HepG2 (cell line): ENCODE results near the gene CXADR. TPM values are rescaled to one million over a fixed set of nuclear protein-coding genes. Genes with fewer than 3 reads are reported as not detected.

Source experiments
- ATAC-seq: fragments of 200-7000 bp; cut with Tn5 transposase; 3 replicates; pipeline ENCODE4 v1.9.1; 2020; ENCODE audit warnings: mild to moderate bottlenecking, moderate library complexity
- BruUV-seq: library from RNA; stranded (reverse); fragments of 400-500 nt; replicated peaks from 2 replicates; lab custom pipeline; 2021; lab: Mats Ljungman, UMichigan
- CTCF ChIA-PET: fragments of 300-600 bp; formaldehyde crosslinking; extraction: SDS; loops from one replicate; lab custom pipeline; 2021; ENCODE audit warnings: low total read pairs, inconsistent platforms, low intra/inter-chr PET ratio; lab: Yijun Ruan, JAX
- POLR2A ChIA-PET: fragments of 350-600 bp; sonication (Branson Sonifier 250); formaldehyde crosslinking; loops from one replicate; lab custom pipeline; 2020; ENCODE audit warnings: antibody characterized with exemption, inconsistent platforms; lab: Yijun Ruan, JAX
- DNase-seq: peaks from one replicate; pipeline ENCODE4 v3.0.0-alpha.2; 2015; ENCODE audit warnings: low spot score
- FAIRE-seq: peaks from 3 replicates; lab custom pipeline; 2011; peaks lifted over from hg19 to GRCh38; lab: Jason Lieb, UNC
- H2AFZ ChIP-seq: one replicate; pipeline ENCODE4 v1.6.1; 2011; ENCODE audit warnings: low read length, inconsistent platforms
- H3K27ac ChIP-seq: fragments of 300-600 bp; 3 replicates; pipeline ENCODE4 v1.8.0; 2011; ENCODE audit warnings: mixed run types, mild to moderate bottlenecking, mixed read lengths, low read length, inconsistent platforms; ENCODE audit not compliant: insufficient read depth; ENCODE audit errors: extremely low read length
- H3K27me3 ChIP-seq, 2 experiments: fragments of 200-600 bp in 1 of 2; 2 replicates in 1 of 2; 3 replicates in 1 of 2; pipeline versions ENCODE4 v1.6.0 to v1.8.0; 2011; ENCODE audit warnings: low read length in 2 of 2, mild to moderate bottlenecking in 2 of 2, moderate library complexity in 2 of 2, inconsistent platforms in 1 of 2; ENCODE audit not compliant: insufficient read depth in 2 of 2, control insufficient read depth in 1 of 2
- H3K36me3 ChIP-seq, 2 experiments: fragments of 200-600 bp in 1 of 2; replicated peaks in 1 of 2; 2 replicates in 1 of 2; 3 replicates in 1 of 2; pipeline versions ENCODE4 v1.5.1 to v1.8.0; 2011; ENCODE audit warnings: low read length in 2 of 2, inconsistent platforms in 1 of 2; ENCODE audit not compliant: insufficient read depth in 2 of 2, control insufficient read depth in 1 of 2
- H3K4me1 ChIP-seq: 2 replicates; pipeline ENCODE4 v1.5.1; 2012; ENCODE audit warnings: low read length, inconsistent platforms; ENCODE audit not compliant: insufficient read depth
- H3K4me2 ChIP-seq: 2 replicates; pipeline ENCODE4 v1.6.0; 2011; ENCODE audit warnings: low read depth, low read length, inconsistent platforms
- H3K4me3 ChIP-seq, 3 experiments: fragments of 200-600 bp in 1 of 3; sonication (generic), shearing (Covaris generic) in 1 of 3; replicated peaks in 1 of 3; 2 replicates each; pipeline ENCODE4 v1.5.1; 2011 to 2016; ENCODE audit warnings: low read length in 3 of 3, inconsistent platforms in 2 of 3, low read depth in 2 of 3, mild to moderate bottlenecking in 2 of 3, control low read depth in 1 of 3, mixed read lengths in 1 of 3; ENCODE audit not compliant: insufficient read depth in 1 of 3
- H3K79me2 ChIP-seq: one replicate; pipeline ENCODE4 v1.6.1; 2011; ENCODE audit warnings: low read length, inconsistent platforms; ENCODE audit not compliant: insufficient read depth
- H3K9ac ChIP-seq: 2 replicates; pipeline ENCODE4 v1.6.0; 2011; ENCODE audit warnings: mild to moderate bottlenecking, low read depth, low read length, inconsistent platforms; ENCODE audit not compliant: insufficient read depth
- H3K9me3 ChIP-seq: 2 replicates; pipeline ENCODE4 v1.5.1; 2012; ENCODE audit warnings: mild to moderate bottlenecking, low read length
- H4K20me1 ChIP-seq: 2 replicates; pipeline ENCODE4 v1.6.0; 2011; ENCODE audit warnings: inconsistent platforms, mild to moderate bottlenecking, low read length, moderate library complexity; ENCODE audit not compliant: insufficient read depth
- SRSF9 ChIP-seq: fragments of 200-400 bp; formaldehyde crosslinking; IDR thresholded peaks from 2 replicates; pipeline ENCODE4 v1.6.1; 2018; ENCODE audit warnings: borderline replicate concordance, mild to moderate bottlenecking, low read depth, low read length; ENCODE audit not compliant: insufficient read depth, poor library complexity, severe bottlenecking
- ZNF142 ChIP-seq: sonication (generic); formaldehyde crosslinking; IDR thresholded peaks from 2 replicates; pipeline ENCODE4 v1.4.0; 2020; ENCODE audit warnings: missing genetic modification reagents
- ZNF776 ChIP-seq: sonication (generic); formaldehyde crosslinking; IDR thresholded peaks from 2 replicates; pipeline ENCODE4 v1.4.0; 2020; ENCODE audit warnings: mild to moderate bottlenecking, missing genetic modification reagents
- WGBS: methylation state at CpG from one replicate; pipeline ENCODE4 v1.1.6; 2017; ENCODE audit warnings: low lambda C conversion rate; 5-methylcytosine and 5-hydroxymethylcytosine counted together
- in situ Hi-C: cut with HindIII; loops from 2 replicates; pipeline ENCODE4 v1.10.0; 2017; ENCODE audit warnings: low pct_unique_long_range_greater_than_20kb; ENCODE audit not compliant: extremely low pct_ligation_motif_present
- intact Hi-C: fragments of 100-400 bp; cut with micrococcal nuclease; formaldehyde crosslinking; loops from one replicate; pipeline ENCODE4 v1.10.0; 2022; ENCODE audit not compliant: unreplicated experiment
- polyA plus RNA-seq, 8 experiments: library from polyadenylated mRNA; depleted of rRNA in 3 of 8; stranded (reverse) in 7 of 8; unstranded in 1 of 8; fragments of >200 nt; fragmentation: Illumina TruSeq in 4 of 8; extraction: Trizol in 4 of 8; gene quantifications; 2 replicates each; pipeline versions ENCODE4 v1.2.1 to v1.2.3, GENCODE V29; 2011 to 2016; ENCODE audit warnings: low read depth in 4 of 8, missing spikeins in 1 of 8, mixed read lengths in 1 of 8; ENCODE audit not compliant: insufficient read depth in 1 of 8
- total RNA-seq, 5 experiments: library from RNA; depleted of rRNA; stranded (reverse); fragments of >200 nt; fragmentation: Illumina TruSeq; extraction: Trizol; gene quantifications; 2 replicates each; pipeline ENCODE4 v1.2.3, GENCODE V29; 2016; ENCODE audit warnings: low read depth in 1 of 5

Gene CXADR
- total and polyA plus RNA-seq, 2 of the 13 experiments (the other 11 are each of a cell fraction or from before 2014, with no cell fraction given), result 86.8 to 110 TPM

GRCh38 chr21:17609681-17610080, 96.8 kb downstream of the CXADR start (continued):
- TF ChIP-seq SRSF9, result no peak

- H3K9me3 ChIP-seq, result no peaks in the 10 kb centered on the region
- ATAC-seq (peak; percentile 11), FAIRE-seq (no peak), DNase-seq (peak; percentile 13)
- ChIA-PET CTCF (no interaction called here), POLR2A (interaction anchor here (0.7 to 1.6 kb wide), 3 partner anchors 10 to 138 kb away, joined by 3 read pairs; no protein-coding TSS in a partner anchor)
- no peaks in the 10 kb centered on the region for H4K20me1 ChIP-seq
- peak overlapping the region; percentile 82 to 90 (median 85) for H3K4me3 ChIP-seq
- H3K27ac ChIP-seq, result peak overlapping the region; percentile 73
- BruUV-seq, result no TSS peak
- WGBS, result 5% methylated on average over 9 of the region's 9 CpGs
- H2AFZ ChIP-seq, result no peak overlapping the region
- intact Hi-C loops, result loop anchor here (10.0 kb wide), 1 partner anchor 204 kb away; the partner anchor contains the start of gene C21orf91
- H3K27me3 ChIP-seq, result no peaks in the 10 kb centered on the region; a peak in 1 of 5 replicates
- H3K4me1 ChIP-seq, result peaks cover 44% of the 10 kb centered on the region
- in situ Hi-C loops, result no loop called here
- H3K79me2 ChIP-seq, result peaks cover 50% of the 10 kb centered on the region
- peak overlapping the region; percentile 89 for H3K4me2 ChIP-seq
- no peak for TF ChIP-seq ZNF776 (CRISPR knock-in tag)
- TF ChIP-seq ZNF142 (CRISPR knock-in tag), result 0 out of 2 replicates have a peak, but pooled peaks have one; percentile 23
- peaks cover 0 to 12% of the 10 kb centered on the region in 2 experiments; a peak in 3 of 5 replicates for H3K36me3 ChIP-seq
- H3K9ac ChIP-seq, result peak overlapping the region; percentile 86
Measured at GRCh38 chr21:17610911-17611310, 98.1 kb downstream of the CXADR start.
